ENCODE results near the gene ZNF511.

Gene ZNF511

GRCh38 chr10:133336577-133337369, 28.1 kb downstream of the ZNF511 start, which contains the start of gene CALY:
Gene CALY (minus strand): TSS chr10:133336896. CDS start chr10:133328989, 7,907 bp downstream.
- DNase-seq: peak; percentile 62 to 63

- no peak for DNase-seq
These were observed 28.6 kb downstream of the ZNF511 start for GRCh38 chr10:133337370-133337725.

GRCh38 chr10:133338080-133339071, 29.7 kb downstream of the ZNF511 start:
- DNase-seq: no peak

- no peak for DNase-seq
These were observed 31.1 kb downstream of the ZNF511 start for GRCh38 chr10:133339708-133340380.

- DNase-seq: no peak
These were observed 33.3 kb downstream of the ZNF511 start for GRCh38 chr10:133341983-133342382.

- no peak for DNase-seq
These were observed 34.2 kb downstream of the ZNF511 start for GRCh38 chr10:133342942-133343341.

- no peak for DNase-seq
These were observed 34.8 kb downstream of the ZNF511 start for GRCh38 chr10:133343558-133343957.

GRCh38 chr10:133344236-133344635, 35.5 kb downstream of the ZNF511 start:
- no peak for DNase-seq

GRCh38 chr10:133346413-133346812, 37.7 kb downstream of the ZNF511 start:
- no peak for DNase-seq

GRCh38 chr10:133347710-133348517, 39.2 kb downstream of the ZNF511 start:
- no peak for DNase-seq

GRCh38 chr10:133349160-133349568, 40.5 kb downstream of the ZNF511 start:
- no peak for DNase-seq

- DNase-seq: no peak
These were observed 40.9 kb downstream of the ZNF511 start for GRCh38 chr10:133349577-133350011.

GRCh38 chr10:133350283-133350949, 41.7 kb downstream of the ZNF511 start:
- no peak for DNase-seq

GRCh38 chr10:133350950-133351329, 42.2 kb downstream of the ZNF511 start:
- DNase-seq: no peak

GRCh38 chr10:133351408-133352318, 42.9 kb downstream of the ZNF511 start:
- no peak for DNase-seq

- no peak for DNase-seq
These were observed 44.7 kb downstream of the ZNF511 start for GRCh38 chr10:133353202-133353959.

GRCh38 chr10:133353988-133354605, 45.4 kb downstream of the ZNF511 start:
- DNase-seq: no peak

- DNase-seq: no peak
These were observed 46.0 kb downstream of the ZNF511 start for GRCh38 chr10:133354672-133355240.

GRCh38 chr10:133355266-133355665, 46.6 kb downstream of the ZNF511 start:
- no peak for DNase-seq

Data from activated CD4-positive, alpha-beta T cell treated with anti-CD3 and anti-CD28 coated beads, Interleukin-2, amount 50 U/mL, for 48 hours (primary cell).